OCI-LY7 (cell line): ENCODE results near the gene SLC29A3.

Experiments used
- EZH2phosphoT487 ChIP-seq: fragments of 200-600 bp; sonication (generic); IDR thresholded peaks from 2 replicates; pipeline ENCODE4 v1.6.1; 2018; ENCODE audit warnings: low read depth, borderline replicate concordance, mild to moderate bottlenecking, mixed run types, antibody characterized with exemption, low read length, moderate library complexity, mixed read lengths
- TF ChIP-seq, protein P1 (sequence below): fragments of 200-600 bp; sonication (generic); conservative IDR thresholded peaks from 2 replicates; pipeline ENCODE4 v1.5.1; 2014; ENCODE audit warnings: mild to moderate bottlenecking, antibody characterized with exemption, low read length, moderate library complexity, mixed read lengths

- TF ChIP-seq, protein P1, sequence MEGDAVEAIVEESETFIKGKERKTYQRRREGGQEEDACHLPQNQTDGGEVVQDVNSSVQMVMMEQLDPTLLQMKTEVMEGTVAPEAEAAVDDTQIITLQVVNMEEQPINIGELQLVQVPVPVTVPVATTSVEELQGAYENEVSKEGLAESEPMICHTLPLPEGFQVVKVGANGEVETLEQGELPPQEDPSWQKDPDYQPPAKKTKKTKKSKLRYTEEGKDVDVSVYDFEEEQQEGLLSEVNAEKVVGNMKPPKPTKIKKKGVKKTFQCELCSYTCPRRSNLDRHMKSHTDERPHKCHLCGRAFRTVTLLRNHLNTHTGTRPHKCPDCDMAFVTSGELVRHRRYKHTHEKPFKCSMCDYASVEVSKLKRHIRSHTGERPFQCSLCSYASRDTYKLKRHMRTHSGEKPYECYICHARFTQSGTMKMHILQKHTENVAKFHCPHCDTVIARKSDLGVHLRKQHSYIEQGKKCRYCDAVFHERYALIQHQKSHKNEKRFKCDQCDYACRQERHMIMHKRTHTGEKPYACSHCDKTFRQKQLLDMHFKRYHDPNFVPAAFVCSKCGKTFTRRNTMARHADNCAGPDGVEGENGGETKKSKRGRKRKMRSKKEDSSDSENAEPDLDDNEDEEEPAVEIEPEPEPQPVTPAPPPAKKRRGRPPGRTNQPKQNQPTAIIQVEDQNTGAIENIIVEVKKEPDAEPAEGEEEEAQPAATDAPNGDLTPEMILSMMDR: no peak
- no peak for TF ChIP-seq EZH2phosphoT487
Measured at GRCh38 chr10:71297343-71297742, 21.7 kb upstream of the SLC29A3 start.
